Measurements from ENCODE around the gene EIF4E1B.

DNA sequence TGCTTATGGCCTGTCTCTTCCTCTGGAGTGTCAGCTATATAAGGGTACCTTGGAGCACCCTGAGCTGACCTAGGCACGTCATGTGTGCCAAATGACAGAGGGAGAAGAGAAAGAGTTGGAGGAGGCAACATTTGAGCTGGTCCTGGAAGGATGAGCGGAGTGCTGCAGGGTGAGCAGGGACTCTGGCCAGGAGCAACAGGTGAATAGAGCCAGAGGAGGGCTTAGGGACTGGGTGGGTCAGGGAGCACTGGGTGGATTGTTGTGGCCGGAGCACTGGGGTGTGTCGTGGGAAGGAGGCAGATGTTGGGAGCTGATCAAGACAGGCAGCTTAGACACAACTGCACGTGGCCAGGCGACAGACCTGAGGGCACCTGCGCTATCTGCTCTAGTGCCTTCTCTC lies 60.4 kb downstream of the EIF4E1B start:
- TF ChIP-seq, protein P1, sequence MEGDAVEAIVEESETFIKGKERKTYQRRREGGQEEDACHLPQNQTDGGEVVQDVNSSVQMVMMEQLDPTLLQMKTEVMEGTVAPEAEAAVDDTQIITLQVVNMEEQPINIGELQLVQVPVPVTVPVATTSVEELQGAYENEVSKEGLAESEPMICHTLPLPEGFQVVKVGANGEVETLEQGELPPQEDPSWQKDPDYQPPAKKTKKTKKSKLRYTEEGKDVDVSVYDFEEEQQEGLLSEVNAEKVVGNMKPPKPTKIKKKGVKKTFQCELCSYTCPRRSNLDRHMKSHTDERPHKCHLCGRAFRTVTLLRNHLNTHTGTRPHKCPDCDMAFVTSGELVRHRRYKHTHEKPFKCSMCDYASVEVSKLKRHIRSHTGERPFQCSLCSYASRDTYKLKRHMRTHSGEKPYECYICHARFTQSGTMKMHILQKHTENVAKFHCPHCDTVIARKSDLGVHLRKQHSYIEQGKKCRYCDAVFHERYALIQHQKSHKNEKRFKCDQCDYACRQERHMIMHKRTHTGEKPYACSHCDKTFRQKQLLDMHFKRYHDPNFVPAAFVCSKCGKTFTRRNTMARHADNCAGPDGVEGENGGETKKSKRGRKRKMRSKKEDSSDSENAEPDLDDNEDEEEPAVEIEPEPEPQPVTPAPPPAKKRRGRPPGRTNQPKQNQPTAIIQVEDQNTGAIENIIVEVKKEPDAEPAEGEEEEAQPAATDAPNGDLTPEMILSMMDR (conservative IDR thresholded peaks at IDR 0.05 in 1 of 2, IDR thresholded peaks at IDR 0.05 in 1 of 2; ENCODE audit: extremely low read depth in 1 of 2, insufficient read depth in 1 of 2, low read depth in 1 of 2, low read length in 2 of 2) = no peak
- no peak for TF ChIP-seq EZH2 (IDR thresholded peaks at IDR 0.05; ENCODE audit: borderline replicate concordance, low read length)
